HG03432 (cell line): ENCODE measurements around the gene DSG3.

Experiments used
- ATAC-seq: cut with Tn5 transposase; IDR thresholded peaks from one replicate; pipeline ENCODE4 v1.9.1; 2021; ENCODE audit warnings: mild to moderate bottlenecking, moderate library complexity; ENCODE audit not compliant: unreplicated experiment

The DSG3 gene

GRCh38 chr18:31447530-31448191 lies at the start of gene DSG3:
TSS of gene DSG3 (plus strand) at chr18:31447741. CDS start at chr18:31447878, 137 bp downstream.
- no peak for ATAC-seq

- no peak for ATAC-seq
Measured at GRCh38 chr18:31398191-31398590, 49.4 kb upstream of the DSG3 start.

- no peak for ATAC-seq
Measured at GRCh38 chr18:31399306-31400032, 48.1 kb upstream of the DSG3 start.

GRCh38 chr18:31401156-31402025 lies 46.1 kb upstream of the DSG3 start:
- no peak for ATAC-seq

- no peak for ATAC-seq
Measured at GRCh38 chr18:31402026-31402373, 45.5 kb upstream of the DSG3 start.

- no peak for ATAC-seq
Measured at GRCh38 chr18:31403409-31403808, 44.1 kb upstream of the DSG3 start.

- ATAC-seq = no peak
Measured at GRCh38 chr18:31407649-31408048, 39.9 kb upstream of the DSG3 start.

GRCh38 chr18:31409276-31409675 lies 38.3 kb upstream of the DSG3 start:
- no peak for ATAC-seq

- no peak for ATAC-seq
Measured at GRCh38 chr18:31410716-31411483, 36.6 kb upstream of the DSG3 start.

- ATAC-seq = no peak
Measured at GRCh38 chr18:31413137-31413536, 34.4 kb upstream of the DSG3 start.

GRCh38 chr18:31417850-31418249 lies 29.7 kb upstream of the DSG3 start:
- ATAC-seq = no peak

GRCh38 chr18:31419457-31419932 lies 28.0 kb upstream of the DSG3 start:
- no peak for ATAC-seq

GRCh38 chr18:31420032-31420431 lies 27.5 kb upstream of the DSG3 start:
- no peak for ATAC-seq

- ATAC-seq = no peak
Measured at GRCh38 chr18:31420524-31420923, 27.0 kb upstream of the DSG3 start.

- ATAC-seq = peak; percentile 79
Measured at GRCh38 chr18:31424383-31424988, 23.1 kb upstream of the DSG3 start.

GRCh38 chr18:31426021-31426420 lies 21.5 kb upstream of the DSG3 start:
- ATAC-seq = no peak

GRCh38 chr18:31426871-31427406 lies 20.6 kb upstream of the DSG3 start:
- ATAC-seq = no peak

GRCh38 chr18:31428211-31428610 lies 19.3 kb upstream of the DSG3 start:
- no peak for ATAC-seq

- ATAC-seq = no peak
Measured at GRCh38 chr18:31429623-31430022, 17.9 kb upstream of the DSG3 start.

GRCh38 chr18:31430072-31430471 lies 17.5 kb upstream of the DSG3 start:
- no peak for ATAC-seq
